Measurements from ENCODE around the gene GRK1. TPM values are rescaled to one million over a fixed set of nuclear protein-coding genes. Genes with fewer than 3 reads are reported as not detected.

Gene GRK1
- total and polyA plus RNA-seq, 2 of the 4 experiments (the other 2 are of a cell fraction), result not detected

DNA sequence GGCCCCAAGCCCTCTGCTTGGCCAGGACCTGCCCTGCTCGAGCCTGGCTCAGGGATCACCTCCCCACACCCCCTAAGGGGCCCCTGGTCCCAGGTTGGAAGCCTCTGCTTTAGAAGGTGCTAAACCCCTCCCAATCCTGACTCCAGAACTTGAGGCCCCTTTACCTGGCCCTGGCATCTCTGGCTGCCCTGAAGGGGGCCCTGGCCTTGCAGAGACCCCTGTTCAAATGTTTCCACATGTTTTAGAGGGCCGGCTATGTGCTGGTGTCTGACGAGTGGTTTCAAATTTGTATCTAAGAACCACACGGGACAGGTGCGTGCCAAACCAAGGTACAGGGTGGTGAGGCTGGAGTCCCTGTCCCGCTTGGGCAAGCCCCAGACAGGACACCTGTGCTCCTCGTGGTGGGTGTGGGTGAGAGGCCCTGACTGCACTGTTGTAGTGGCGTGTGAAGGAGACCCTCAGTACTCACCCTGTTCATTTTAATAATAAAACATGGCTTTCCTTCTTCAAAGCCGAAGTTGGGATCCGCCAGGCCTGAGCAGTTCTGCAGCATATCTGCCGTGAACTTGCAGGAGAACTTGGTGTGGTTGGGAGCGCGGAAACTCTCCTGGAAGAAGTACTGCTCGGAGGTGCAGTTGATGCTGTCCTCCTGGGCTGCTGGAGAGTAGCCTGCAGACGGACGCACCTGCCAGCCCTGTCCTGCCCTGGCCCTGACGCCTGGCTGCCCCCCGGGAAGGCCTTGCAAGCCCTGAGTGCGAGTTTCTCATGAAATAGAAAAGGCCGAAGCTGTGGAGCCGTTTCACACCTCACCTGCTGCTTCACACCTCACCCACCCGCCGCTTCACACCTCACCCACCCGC, 14.4 kb upstream of the GRK1 start:
- no peak overlapping the region for H4K5ac ChIP-seq (ENCODE audit: low read depth, low read length)
- TF ChIP-seq, protein P1, sequence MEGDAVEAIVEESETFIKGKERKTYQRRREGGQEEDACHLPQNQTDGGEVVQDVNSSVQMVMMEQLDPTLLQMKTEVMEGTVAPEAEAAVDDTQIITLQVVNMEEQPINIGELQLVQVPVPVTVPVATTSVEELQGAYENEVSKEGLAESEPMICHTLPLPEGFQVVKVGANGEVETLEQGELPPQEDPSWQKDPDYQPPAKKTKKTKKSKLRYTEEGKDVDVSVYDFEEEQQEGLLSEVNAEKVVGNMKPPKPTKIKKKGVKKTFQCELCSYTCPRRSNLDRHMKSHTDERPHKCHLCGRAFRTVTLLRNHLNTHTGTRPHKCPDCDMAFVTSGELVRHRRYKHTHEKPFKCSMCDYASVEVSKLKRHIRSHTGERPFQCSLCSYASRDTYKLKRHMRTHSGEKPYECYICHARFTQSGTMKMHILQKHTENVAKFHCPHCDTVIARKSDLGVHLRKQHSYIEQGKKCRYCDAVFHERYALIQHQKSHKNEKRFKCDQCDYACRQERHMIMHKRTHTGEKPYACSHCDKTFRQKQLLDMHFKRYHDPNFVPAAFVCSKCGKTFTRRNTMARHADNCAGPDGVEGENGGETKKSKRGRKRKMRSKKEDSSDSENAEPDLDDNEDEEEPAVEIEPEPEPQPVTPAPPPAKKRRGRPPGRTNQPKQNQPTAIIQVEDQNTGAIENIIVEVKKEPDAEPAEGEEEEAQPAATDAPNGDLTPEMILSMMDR (conservative IDR thresholded peaks at IDR 0.05; ENCODE audit: low read depth, low read length), result no peak
- no peak for TF ChIP-seq RFX5 (IDR thresholded peaks at IDR 0.05; ENCODE audit: low read depth, low read length)
- no peak overlapping the region for H3K4ac ChIP-seq (ENCODE audit: low read depth, low read length)
- no peak overlapping the region for H4K8ac ChIP-seq (ENCODE audit: low read depth in 2 of 2, low read length in 2 of 2)
- no peak overlapping the region for H2AFZ ChIP-seq (replicated peaks; ENCODE audit: low read length, poor library complexity)
- intact Hi-C loops (cut with micrococcal nuclease), result no loop called here
- 96% methylated on average over 9 of the region's 24 CpGs; no CpG with 5 or more reads in 1 of the 2 experiments for WGBS, 2 experiments (ENCODE audit: extremely low coverage in 2 of 2, insufficient read length in 1 of 2)
- no peak overlapping the region for H2BK120ac ChIP-seq (ENCODE audit: low read depth, low read length)
- dilution Hi-C loops (cut with HindIII; ENCODE audit: low sequenced_read_pairs, unreplicated experiment), result no loop called here
- H2BK20ac ChIP-seq (ENCODE audit: low read depth, low read length), result no peak overlapping the region
- 0 out of 2 replicates have a peak, but pooled peaks cover 4% of the 10 kb centered on the region for H3K9me1 ChIP-seq (ENCODE audit: insufficient read depth, low read length)
- ATAC-seq (ENCODE audit: low read depth) (no peak), DNase-seq (no peak)
- CTCF ChIA-PET, result no interaction called here
- H3K14ac ChIP-seq (replicated peaks; ENCODE audit: low read depth, low read length), result no peak overlapping the region
- no peak overlapping the region for H3K56ac ChIP-seq (ENCODE audit: extremely low read depth, insufficient read depth, low read length)
- no TSS peak for BruUV-seq (replicated peaks)
- no peak overlapping the region for H2BK15ac ChIP-seq (ENCODE audit: low read depth, low read length)
- no peak overlapping the region for H4K91ac ChIP-seq (ENCODE audit: insufficient read depth, low read depth, low read length)
- in situ Hi-C loops (cut with MboI; ENCODE audit: low sequenced_read_pairs), result no loop called here
- no peak overlapping the region for H3K27ac ChIP-seq (ENCODE audit: insufficient read depth, low read length)
- no peak overlapping the region for H3K23ac ChIP-seq (ENCODE audit: low read depth, low read length)
- H3K18ac ChIP-seq (ENCODE audit: low read depth, low read length), result no peak overlapping the region
- H3K36me3 ChIP-seq (ENCODE audit: control insufficient read depth, insufficient read depth, low read length), result no peaks in the 10 kb centered on the region
- H3K79me1 ChIP-seq (ENCODE audit: low read depth in 1 of 2, low read length in 2 of 2), result no peaks in the 10 kb centered on the region
- no peaks in the 10 kb centered on the region; the same call in 1 of the 2 replicates for H4K20me1 ChIP-seq (ENCODE audit: insufficient read depth, low read length)
- H3K27me3 ChIP-seq (ENCODE audit: control insufficient read depth, insufficient read depth, low read length), result no peaks in the 10 kb centered on the region
- no peak overlapping the region for H2AK9ac ChIP-seq (replicated peaks; ENCODE audit: low read depth, low read length, poor library complexity)
- POLR2A ChIA-PET (ENCODE audit: unreplicated experiment), result no interaction called here
- H3K9me3 ChIP-seq (ENCODE audit: control insufficient read depth, insufficient read depth, low read length), result no peaks in the 10 kb centered on the region
- peaks cover 2% of the 10 kb centered on the region; the same call in 1 of the 2 replicates for H3K4me1 ChIP-seq (ENCODE audit: control insufficient read depth, insufficient read depth, low read length)
- no peak overlapping the region for H3K4me3 ChIP-seq (ENCODE audit: insufficient read depth, low read depth, low read length)
- H3K9ac ChIP-seq (ENCODE audit: low read depth, low read length), result no peak overlapping the region
- no peak overlapping the region for H3K4me2 ChIP-seq (ENCODE audit: low read depth, low read length)
- no peak overlapping the region for H2BK5ac ChIP-seq (ENCODE audit: low read depth, low read length, poor library complexity, severe bottlenecking)
- no peak overlapping the region for H2AK5ac ChIP-seq (ENCODE audit: low read depth, low read length)

Data from IMR-90 (cell line).